Measurements from ENCODE around the gene NBAS.

GRCh38 chr2:15149063-15149462, 412.1 kb downstream of the NBAS start:
- no peak for TF ChIP-seq ZNF576 (CRISPR knock-in tag; IDR thresholded peaks at IDR 0.05)
- TF ChIP-seq SMAD3 (CRISPR knock-in tag; IDR thresholded peaks at IDR 0.05): no peak
- TF ChIP-seq ZNF180 (CRISPR knock-in tag; IDR thresholded peaks at IDR 0.05; ENCODE audit: borderline replicate concordance, low read depth): no peak
- no peak for TF ChIP-seq RAD21 (CRISPR knock-in tag; IDR thresholded peaks at IDR 0.05)
- TF ChIP-seq ZNF670 (CRISPR knock-in tag; IDR thresholded peaks at IDR 0.05; ENCODE audit: borderline replicate concordance): no peak
- no peak for TF ChIP-seq CTCF (CRISPR knock-in tag; IDR thresholded peaks at IDR 0.05)
- no peak for TF ChIP-seq ZNF274 (CRISPR knock-in tag; IDR thresholded peaks at IDR 0.05)
- TF ChIP-seq ZNF574 (CRISPR knock-in tag; IDR thresholded peaks at IDR 0.05): no peak

All from HepG2 (cell line).